ENCODE measurements around the gene DOCK9. TPM values are rescaled to one million over a fixed set of nuclear protein-coding genes. Genes with fewer than 3 reads are reported as not detected.

The DOCK9 gene
- polyA plus RNA-seq, 3 donors, result 0.01 TPM; not detected in 2

- peak overlapping the region in 1 of 7 donors; percentile 2 for H3K27ac Mint-ChIP-seq
- WGBS (ENCODE audit: insufficient coverage), result 100% methylated on average over 1 of the region's 2 CpGs
- Histone ChIP-seq H3K4me3 (replicated peaks in 1 of 3; ENCODE audit: low read depth in 2 of 3, low read length in 3 of 3) (no peak overlapping the region), H3K9ac (ENCODE audit: insufficient read depth, low read length, poor library complexity, severe bottlenecking) (no peak overlapping the region), H3K27ac (ENCODE audit: low read depth in 1 of 2, low read length in 2 of 2) (no peak overlapping the region), H3K36me3 (replicated peaks in 1 of 2; ENCODE audit: control insufficient read depth in 1 of 2, insufficient read depth in 2 of 2, low read length in 2 of 2) (no peaks in the 10 kb centered on the region), H3K9me3 (replicated peaks in 1 of 2; ENCODE audit: control insufficient read depth in 1 of 2, insufficient read depth in 1 of 2, low read length in 2 of 2) (no peaks in the 10 kb centered on the region), H3K27me3 (ENCODE audit: control insufficient read depth in 2 of 2, insufficient read depth in 2 of 2, low read length in 2 of 2) (peaks cover 3 to 4% of the 10 kb centered on the region in 2 donors), H3K4me1 (ENCODE audit: control insufficient read depth in 1 of 2, insufficient read depth in 2 of 2, low read length in 2 of 2) (no peaks in the 10 kb centered on the region), H4K20me1 (ENCODE audit: insufficient read depth, low read length) (no peaks in the 10 kb centered on the region), H3K4me2 (replicated peaks; ENCODE audit: extremely low read depth, low read length, poor library complexity, severe bottlenecking) (no peak overlapping the region), H2AFZ (ENCODE audit: insufficient read depth, low read depth, low read length, poor library complexity, severe bottlenecking) (no peak overlapping the region), H3K79me2 (ENCODE audit: insufficient read depth, low read length) (no peaks in the 10 kb centered on the region)
- H3K4me3 Mint-ChIP-seq, result no peak overlapping the region
- TF ChIP-seq, protein P1, sequence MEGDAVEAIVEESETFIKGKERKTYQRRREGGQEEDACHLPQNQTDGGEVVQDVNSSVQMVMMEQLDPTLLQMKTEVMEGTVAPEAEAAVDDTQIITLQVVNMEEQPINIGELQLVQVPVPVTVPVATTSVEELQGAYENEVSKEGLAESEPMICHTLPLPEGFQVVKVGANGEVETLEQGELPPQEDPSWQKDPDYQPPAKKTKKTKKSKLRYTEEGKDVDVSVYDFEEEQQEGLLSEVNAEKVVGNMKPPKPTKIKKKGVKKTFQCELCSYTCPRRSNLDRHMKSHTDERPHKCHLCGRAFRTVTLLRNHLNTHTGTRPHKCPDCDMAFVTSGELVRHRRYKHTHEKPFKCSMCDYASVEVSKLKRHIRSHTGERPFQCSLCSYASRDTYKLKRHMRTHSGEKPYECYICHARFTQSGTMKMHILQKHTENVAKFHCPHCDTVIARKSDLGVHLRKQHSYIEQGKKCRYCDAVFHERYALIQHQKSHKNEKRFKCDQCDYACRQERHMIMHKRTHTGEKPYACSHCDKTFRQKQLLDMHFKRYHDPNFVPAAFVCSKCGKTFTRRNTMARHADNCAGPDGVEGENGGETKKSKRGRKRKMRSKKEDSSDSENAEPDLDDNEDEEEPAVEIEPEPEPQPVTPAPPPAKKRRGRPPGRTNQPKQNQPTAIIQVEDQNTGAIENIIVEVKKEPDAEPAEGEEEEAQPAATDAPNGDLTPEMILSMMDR (IDR thresholded peaks at IDR 0.05), result no peak
- H3K36me3 Mint-ChIP-seq, result no peaks in the 10 kb centered on the region
- peaks cover 8 to 28% (median 15%) of the 10 kb centered on the region in 3 donors for H3K27me3 Mint-ChIP-seq (ENCODE audit: low read depth in 3 of 3)
- intact Hi-C loops (cut with micrococcal nuclease), result no loop called here
- DNase-seq, result no peak
- H3K9me3 Mint-ChIP-seq, result peaks cover 0 to 4% (median 0%) of the 10 kb centered on the region in 7 donors
- H3K4me1 Mint-ChIP-seq, result no peaks in the 10 kb centered on the region
These were observed 13.9 kb downstream of the DOCK9 start for GRCh38 chr13:98963917-98964316.

DNA sequence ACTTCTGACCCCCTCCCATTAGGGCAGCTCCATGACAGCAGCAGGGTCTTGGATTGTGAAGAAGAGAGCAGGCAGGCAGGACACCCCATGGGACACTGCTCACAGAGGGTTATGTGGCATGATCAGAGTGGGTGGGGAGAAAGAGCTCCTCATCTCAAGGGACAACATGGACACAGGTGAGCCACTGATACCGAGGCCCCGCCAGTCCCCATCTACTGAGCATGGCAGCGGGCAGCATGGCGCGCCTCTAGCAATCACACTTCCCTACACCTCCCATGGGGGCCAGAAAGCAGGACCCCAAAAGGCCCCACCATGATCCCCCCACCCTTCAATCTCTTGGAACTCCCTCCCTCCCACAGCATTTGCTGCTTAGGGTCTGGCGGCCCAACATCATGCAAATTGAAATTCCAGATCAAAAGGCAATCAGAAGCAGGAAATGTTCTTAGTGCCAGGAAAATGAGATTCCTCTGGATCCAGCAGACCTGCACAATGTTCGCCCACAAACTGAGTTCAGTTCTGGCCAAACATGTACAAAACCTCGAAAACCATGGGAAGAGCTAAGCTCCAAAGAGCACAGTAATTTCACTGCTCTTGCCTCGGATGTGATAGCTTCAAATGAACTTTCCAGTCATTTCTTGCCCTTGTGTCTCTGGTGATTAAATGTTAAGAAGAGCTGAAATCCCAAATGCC, 14.8 kb downstream of the DOCK9 start:
- H3K27ac Mint-ChIP-seq, result no peak overlapping the region
- H3K27ac ChIP-seq (ENCODE audit: low read depth in 1 of 2, low read length in 2 of 2), result no peak overlapping the region
- no peaks in the 10 kb centered on the region for H3K4me1 Mint-ChIP-seq
- H3K4me3 Mint-ChIP-seq, result no peak overlapping the region
- H4K20me1 ChIP-seq (ENCODE audit: insufficient read depth, low read length), result no peaks in the 10 kb centered on the region
- H3K4me3 ChIP-seq (replicated peaks in 1 of 3; ENCODE audit: low read depth in 2 of 3, low read length in 3 of 3), result no peak overlapping the region
- H3K9ac ChIP-seq (ENCODE audit: insufficient read depth, low read length, poor library complexity, severe bottlenecking), result no peak overlapping the region
- intact Hi-C loops (cut with micrococcal nuclease), result no loop called here
- TF ChIP-seq, protein P1 (IDR thresholded peaks at IDR 0.05), result no peak
- peaks cover 0 to 4% (median 0%) of the 10 kb centered on the region in 7 donors for H3K9me3 Mint-ChIP-seq
- H3K4me1 ChIP-seq (ENCODE audit: control insufficient read depth in 1 of 2, insufficient read depth in 2 of 2, low read length in 2 of 2), result no peaks in the 10 kb centered on the region
- no peaks in the 10 kb centered on the region for H3K79me2 ChIP-seq (ENCODE audit: insufficient read depth, low read length)
- no peaks in the 10 kb centered on the region for H3K36me3 Mint-ChIP-seq
- no peaks in the 10 kb centered on the region for H3K9me3 ChIP-seq (replicated peaks in 1 of 2; ENCODE audit: control insufficient read depth in 1 of 2, insufficient read depth in 1 of 2, low read length in 2 of 2)
- 97% methylated on average over 7 of the region's 9 CpGs for WGBS (ENCODE audit: insufficient coverage)
- H3K27me3 Mint-ChIP-seq (ENCODE audit: low read depth in 3 of 3), result peaks cover 8 to 27% (median 15%) of the 10 kb centered on the region in 3 donors
- DNase-seq, result no peak
- H3K4me2 ChIP-seq (replicated peaks; ENCODE audit: extremely low read depth, low read length, poor library complexity, severe bottlenecking), result no peak overlapping the region
- H3K27me3 ChIP-seq (ENCODE audit: control insufficient read depth in 2 of 2, insufficient read depth in 2 of 2, low read length in 2 of 2), result peaks cover 0 to 3% of the 10 kb centered on the region in 2 donors
- H2AFZ ChIP-seq (ENCODE audit: insufficient read depth, low read depth, low read length, poor library complexity, severe bottlenecking), result no peak overlapping the region
- no peaks in the 10 kb centered on the region for H3K36me3 ChIP-seq (replicated peaks in 1 of 2; ENCODE audit: control insufficient read depth in 1 of 2, insufficient read depth in 2 of 2, low read length in 2 of 2)

Data from CD14-positive monocyte (primary cell).